Fibroblast of pulmonary artery (primary cell): Measurements from ENCODE around the gene FOXO6.

Experiments used
- DNase-seq: peaks from one replicate; pipeline ENCODE4 v3.0.0-alpha.2; 2010; ENCODE audit warnings: low read depth
- H3K4me3 ChIP-seq: replicated peaks from 2 replicates; pipeline ENCODE4 v1.5.1; 2011; ENCODE audit warnings: low read depth, mild to moderate bottlenecking, control low read depth, low read length, moderate library complexity
- CTCF ChIP-seq: IDR thresholded peaks from 2 replicates; pipeline ENCODE4 v1.5.1; 2011; ENCODE audit warnings: mild to moderate bottlenecking, control low read depth, low read length, inconsistent platforms; ENCODE audit errors: missing control alignments

The FOXO6 gene

GRCh38 chr1:41388510-41388909 is 27.3 kb downstream of the FOXO6 start:
- DNase-seq = no peak
- no peak for TF ChIP-seq CTCF

GRCh38 chr1:41389009-41389408 is 27.8 kb downstream of the FOXO6 start:
- TF ChIP-seq CTCF = no peak
- no peak for DNase-seq
- H3K4me3 ChIP-seq = no peak overlapping the region

More at GRCh38 chr1:41388510-41388909, 27.3 kb downstream of the FOXO6 start:
- H3K4me3 ChIP-seq = no peak overlapping the region

- no peak for TF ChIP-seq CTCF
- DNase-seq = no peak
- no peak overlapping the region for H3K4me3 ChIP-seq
Observed at GRCh38 chr1:41390166-41390565, 28.9 kb downstream of the FOXO6 start.

- no peak for TF ChIP-seq CTCF
- no peak overlapping the region for H3K4me3 ChIP-seq
Observed at GRCh38 chr1:41390573-41390972, 29.3 kb downstream of the FOXO6 start.

GRCh38 chr1:41391834-41392527 is 30.7 kb downstream of the FOXO6 start:
- TF ChIP-seq CTCF = no peak
- H3K4me3 ChIP-seq = no peak overlapping the region
- DNase-seq = no peak

More at GRCh38 chr1:41390573-41390972, 29.3 kb downstream of the FOXO6 start:
- no peak for DNase-seq

GRCh38 chr1:41392528-41392924 is 31.3 kb downstream of the FOXO6 start:
- DNase-seq = no peak
- no peak for TF ChIP-seq CTCF

More at GRCh38 chr1:41392528-41392924, 31.3 kb downstream of the FOXO6 start:
- no peak overlapping the region for H3K4me3 ChIP-seq
